HCT116 (cell line): ENCODE data around the gene CLDN34. TPM values are rescaled to one million over a fixed set of nuclear protein-coding genes. Genes with fewer than 3 reads are reported as not detected.

Source experiments
- ATAC-seq: fragments of 200-7000 bp; cut with Tn5 transposase; 2 replicates; pipeline ENCODE4 v1.9.1; 2020; ENCODE audit warnings: mild to moderate bottlenecking, moderate library complexity
- BruUV-seq: library from RNA; stranded (reverse); fragments of 400-500 nt; replicated peaks from 2 replicates; lab custom pipeline; 2021; lab: Mats Ljungman, UMichigan
- CTCF ChIA-PET: fragments of 300-600 bp; sonication (Branson Sonifier 250); formaldehyde crosslinking; loops from one replicate; lab custom pipeline; 2021; ENCODE audit warnings: antibody characterized with exemption; lab: Charles Lee
- POLR2A ChIA-PET: fragments of 300-600, 350-600 bp; sonication (Branson Sonifier 250); formaldehyde crosslinking; loops from one replicate; lab custom pipeline; 2021; ENCODE audit warnings: antibody characterized with exemption; lab: Charles Lee
- RAD21 ChIA-PET, 2 experiments: fragments of 300-600 bp; sonication (Branson Sonifier 250); formaldehyde crosslinking; loops; one replicate each; lab custom pipeline; 2023; ENCODE audit warnings: low total read pairs in 2 of 2; ENCODE audit not compliant: uncharacterized antibody in 2 of 2, unreplicated experiment in 2 of 2, low non-redundant PET in 1 of 2; lab: Charles Lee
- DNase-seq: peaks from one replicate; pipeline ENCODE4 v3.0.0-alpha.2; 2010; ENCODE audit warnings: low read depth, low spot score
- H2AFZ ChIP-seq: fragments of 200-600 bp; shearing (Covaris generic), sonication (generic); 2 replicates; pipeline ENCODE4 v1.6.1; 2017; ENCODE audit warnings: low read depth, mixed run types, mixed read lengths, antibody characterized with exemption, low read length; ENCODE audit not compliant: poor library complexity, severe bottlenecking
- H3K27ac ChIP-seq: 2 replicates; pipeline ENCODE4 v1.5.1; 2012; ENCODE audit warnings: low read depth, low read length
- H3K27me3 ChIP-seq: fragments of 200-600 bp; sonication (generic); 2 replicates; pipeline ENCODE4 v1.6.1; 2016; ENCODE audit warnings: mixed run types, low read length, mixed read lengths; ENCODE audit not compliant: insufficient read depth
- H3K36me3 ChIP-seq, 2 experiments: fragments of 200-500 bp in 1 of 2; fragments of 200-600 bp in 1 of 2; sonication (Bioruptor generic) in 1 of 2; sonication (generic) in 1 of 2; 2 replicates each; pipeline versions ENCODE4 v1.5.1 to v1.6.1; 2014 to 2016; ENCODE audit warnings: low read length in 2 of 2, inconsistent platforms in 1 of 2, mixed read lengths in 1 of 2, mixed run types in 1 of 2; ENCODE audit not compliant: insufficient read depth in 2 of 2, control insufficient read depth in 1 of 2
- H3K4me1 ChIP-seq, 2 experiments: fragments of 200-600 bp in 1 of 2; sonication (generic) in 1 of 2; 2 replicates each; pipeline versions ENCODE4 v1.5.1 to v1.6.1; 2012 to 2017; ENCODE audit warnings: low read length in 2 of 2, inconsistent platforms in 1 of 2, mild to moderate bottlenecking in 1 of 2, mixed read lengths in 1 of 2, mixed run types in 1 of 2, moderate library complexity in 1 of 2; ENCODE audit not compliant: insufficient read depth in 2 of 2, control insufficient read depth in 1 of 2
- H3K4me2 ChIP-seq: fragments of 200-600 bp; sonication (generic); 2 replicates; pipeline ENCODE4 v1.6.1; 2017; ENCODE audit warnings: mixed run types, low read length, mixed read lengths
- H3K4me3 ChIP-seq, 2 experiments: fragments of 200-600 bp in 1 of 2; sonication (generic) in 1 of 2; replicated peaks in 1 of 2; 2 replicates each; pipeline ENCODE4 v1.5.1; 2011 to 2016; ENCODE audit warnings: low read length in 2 of 2, control low read depth in 1 of 2, low read depth in 1 of 2, mild to moderate bottlenecking in 1 of 2, mixed read lengths in 1 of 2, mixed run types in 1 of 2
- H3K79me2 ChIP-seq: fragments of 200-600 bp; sonication (generic); 2 replicates; pipeline ENCODE4 v1.6.1; 2017; ENCODE audit warnings: mild to moderate bottlenecking, mixed run types, low read length, moderate library complexity, mixed read lengths; ENCODE audit not compliant: insufficient read depth
- H3K9ac ChIP-seq: fragments of 200-600 bp; sonication (generic); 2 replicates; pipeline ENCODE4 v1.6.1; 2016; ENCODE audit warnings: low read length, mixed read lengths
- H3K9me2 ChIP-seq: fragments of 200-600 bp; sonication (generic), shearing (Covaris generic); 2 replicates; pipeline ENCODE4 v1.6.1; 2017; ENCODE audit warnings: mixed run types, mild to moderate bottlenecking, moderate library complexity; ENCODE audit not compliant: insufficient read depth
- H3K9me3 ChIP-seq, 2 experiments: fragments of 200-500 bp in 1 of 2; fragments of 200-600 bp in 1 of 2; sonication (Bioruptor generic) in 1 of 2; sonication (generic) in 1 of 2; 2 replicates each; pipeline ENCODE4 v1.6.1; 2014 to 2017; ENCODE audit warnings: low read length in 2 of 2, mixed read lengths in 2 of 2, inconsistent platforms in 1 of 2, low read depth in 1 of 2, mild to moderate bottlenecking in 1 of 2, mixed run types in 1 of 2, moderate library complexity in 1 of 2; ENCODE audit not compliant: control insufficient read depth in 1 of 2, insufficient read depth in 1 of 2
- H4K20me1 ChIP-seq: fragments of 200-600 bp; sonication (generic), shearing (Covaris generic); 2 replicates; pipeline ENCODE4 v1.6.1; 2017; ENCODE audit warnings: mixed run types, mild to moderate bottlenecking, moderate library complexity; ENCODE audit not compliant: insufficient read depth
- ELF1 ChIP-seq: IDR thresholded peaks from 2 replicates; pipeline ENCODE4 v1.6.1; 2012; ENCODE audit warnings: low read depth, borderline replicate concordance
- JUND ChIP-seq: IDR thresholded peaks from 2 replicates; pipeline ENCODE4 v1.6.1; 2012
- POLR2A ChIP-seq: IDR thresholded peaks from 2 replicates; pipeline ENCODE4 v1.7.0; 2011; ENCODE audit warnings: borderline replicate concordance; ENCODE audit not compliant: insufficient read depth, insufficient read length; ENCODE audit errors: extremely low read depth
- POLR2AphosphoS5 ChIP-seq: IDR thresholded peaks from 2 replicates; pipeline ENCODE4 v1.6.1; 2011; ENCODE audit warnings: mild to moderate bottlenecking, low read depth, low read length, moderate library complexity
- ZBTB33 ChIP-seq: IDR thresholded peaks from 2 replicates; pipeline ENCODE4 v1.6.1; 2011; ENCODE audit warnings: mild to moderate bottlenecking, low read length, moderate library complexity; ENCODE audit not compliant: insufficient replicate concordance; ENCODE audit errors: extremely low read depth
- ZNF274 ChIP-seq: fragments of 200-500 bp; sonication (Bioruptor generic); IDR thresholded peaks from 2 replicates; pipeline ENCODE4 v1.6.1; 2014; ENCODE audit warnings: mild to moderate bottlenecking, low read depth, low read length, inconsistent platforms
- intact Hi-C: fragments of 100-400 bp; cut with micrococcal nuclease; formaldehyde crosslinking; loops from 2 replicates; pipeline ENCODE4 v1.10.0; 2022
- total RNA-seq: library from RNA; stranded (reverse); gene quantifications from one replicate; pipeline ENCODE4 v1.2.1, GENCODE V29; 2021; ENCODE audit not compliant: unreplicated experiment

CLDN34 gene
- total RNA-seq, 1 experiment from 2014 or later: not detected

GRCh38 chrX:10015723-10016518 is 48.8 kb downstream of the CLDN34 start (continued):
- no peak for TF ChIP-seq ZBTB33

- Histone ChIP-seq H3K4me3 (peak overlapping the region; percentile 50 to 62), H3K9me3 (no peaks in the 10 kb centered on the region), H3K79me2 (peaks cover 12% of the 10 kb centered on the region; the same call in 1 of the 2 replicates), H3K36me3 (no peaks in the 10 kb centered on the region), H3K4me1 (peaks cover 6 to 43% of the 10 kb centered on the region in 2 experiments), H3K27ac (no peak overlapping the region), H2AFZ (no peak overlapping the region), H4K20me1 (no peaks in the 10 kb centered on the region), H3K27me3 (no peaks in the 10 kb centered on the region), H3K4me2 (peak overlapping the region; percentile 84), H3K9ac (peak overlapping the region; percentile 61), H3K9me2 (no peaks in the 10 kb centered on the region)
- ChIA-PET POLR2A (no interaction called here), CTCF (no interaction called here), RAD21 (no interaction called here)
- TSS peak; percentile 75 for BruUV-seq
- intact Hi-C loops: loop anchor here (10.0 kb wide), 1 partner anchor 112 kb away; no protein-coding TSS in a partner anchor
- DNase-seq: no peak
- no peak for ATAC-seq
- TF ChIP-seq JUND (no peak), ZNF274 (no peak), POLR2A (no peak), ELF1 (no peak), POLR2AphosphoS5 (no peak)
These were observed 49.5 kb downstream of the CLDN34 start for GRCh38 chrX:10016519-10017132.
